OCI-LY1 (cell line): ENCODE results near the gene SLC32A1.

Experiments
- H2AFZ ChIP-seq: fragments of 200-600 bp; sonication (generic), shearing (Covaris generic); 2 replicates; pipeline ENCODE4 v1.6.0; 2014; ENCODE audit warnings: antibody characterized with exemption, mild to moderate bottlenecking, low read length
- H3F3A ChIP-seq: fragments of 200-600 bp; sonication (generic), shearing (Covaris generic); 2 replicates; pipeline ENCODE4 v1.6.0; 2014; ENCODE audit warnings: mild to moderate bottlenecking, antibody characterized with exemption, low read length, moderate library complexity; ENCODE audit not compliant: insufficient read depth
- H3K27ac ChIP-seq: fragments of 200-600 bp; sonication (generic); 2 replicates; pipeline ENCODE4 v1.5.1; 2014; ENCODE audit warnings: low read length, mixed run types, mild to moderate bottlenecking, low read depth; ENCODE audit not compliant: poor library complexity, severe bottlenecking
- H3K27me3 ChIP-seq: fragments of 200-600 bp; sonication (generic); 2 replicates; pipeline ENCODE4 v1.6.0; 2014; ENCODE audit warnings: antibody characterized with exemption, mild to moderate bottlenecking, low read length, moderate library complexity; ENCODE audit not compliant: insufficient read depth
- H3K36me3 ChIP-seq: fragments of 200-600 bp; sonication (generic); 2 replicates; pipeline ENCODE4 v1.6.1; 2014; ENCODE audit warnings: mild to moderate bottlenecking, antibody characterized with exemption, low read length, moderate library complexity, mixed read lengths; ENCODE audit not compliant: insufficient read depth
- H3K4me1 ChIP-seq: fragments of 200-600 bp; sonication (generic); 2 replicates; pipeline ENCODE4 v1.5.1; 2014; ENCODE audit warnings: mild to moderate bottlenecking, low read length, moderate library complexity; ENCODE audit not compliant: insufficient read depth, severe bottlenecking
- H3K4me2 ChIP-seq: fragments of 200-600 bp; sonication (generic), shearing (Covaris generic); 2 replicates; pipeline ENCODE4 v1.6.1; 2014; ENCODE audit warnings: low read length
- H3K4me3 ChIP-seq: fragments of 200-600 bp; sonication (generic); 2 replicates; pipeline ENCODE4 v1.5.1; 2014; ENCODE audit warnings: low read length, low read depth, mild to moderate bottlenecking, mixed read lengths; ENCODE audit not compliant: poor library complexity, severe bottlenecking
- H3K79me2 ChIP-seq: fragments of 200-600 bp; shearing (Covaris generic); 2 replicates; pipeline ENCODE4 v1.6.1; 2016; ENCODE audit warnings: mixed run types, low read length, mixed read lengths; ENCODE audit not compliant: insufficient read depth
- H3K9ac ChIP-seq: fragments of 200-600 bp; sonication (generic), shearing (Covaris generic); 2 replicates; pipeline ENCODE4 v1.6.1; 2014; ENCODE audit warnings: mild to moderate bottlenecking, low read length, mixed read lengths
- H3K9me2 ChIP-seq: fragments of 200-600 bp; sonication (generic), shearing (Covaris generic); 2 replicates; pipeline ENCODE4 v1.6.1; 2014; ENCODE audit warnings: low read depth, mild to moderate bottlenecking, low read length, mixed read lengths
- H3K9me3 ChIP-seq: fragments of 200-600 bp; shearing (Covaris generic); 2 replicates; pipeline ENCODE4 v1.6.1; 2014; ENCODE audit warnings: low read length, mixed read lengths
- H4K20me1 ChIP-seq: fragments of 200-600 bp; sonication (generic), shearing (Covaris generic); 2 replicates; pipeline ENCODE4 v1.6.0; 2016; ENCODE audit warnings: mild to moderate bottlenecking, low read length; ENCODE audit not compliant: insufficient read depth
- EZH2 ChIP-seq: fragments of 200-600 bp; sonication (generic), shearing (Covaris generic); IDR thresholded peaks from 2 replicates; pipeline ENCODE4 v1.8.0; 2017; ENCODE audit warnings: borderline replicate concordance, mixed run types, mild to moderate bottlenecking, antibody characterized with exemption, low read length, moderate library complexity, mixed read lengths
- TF ChIP-seq, protein P1 (sequence below): fragments of 200-600 bp; sonication (generic), shearing (Covaris generic); IDR thresholded peaks from 2 replicates; pipeline ENCODE4 v1.5.1; 2017; ENCODE audit warnings: mild to moderate bottlenecking, antibody characterized with exemption, low read length, moderate library complexity, mixed read lengths

Gene SLC32A1

DNA sequence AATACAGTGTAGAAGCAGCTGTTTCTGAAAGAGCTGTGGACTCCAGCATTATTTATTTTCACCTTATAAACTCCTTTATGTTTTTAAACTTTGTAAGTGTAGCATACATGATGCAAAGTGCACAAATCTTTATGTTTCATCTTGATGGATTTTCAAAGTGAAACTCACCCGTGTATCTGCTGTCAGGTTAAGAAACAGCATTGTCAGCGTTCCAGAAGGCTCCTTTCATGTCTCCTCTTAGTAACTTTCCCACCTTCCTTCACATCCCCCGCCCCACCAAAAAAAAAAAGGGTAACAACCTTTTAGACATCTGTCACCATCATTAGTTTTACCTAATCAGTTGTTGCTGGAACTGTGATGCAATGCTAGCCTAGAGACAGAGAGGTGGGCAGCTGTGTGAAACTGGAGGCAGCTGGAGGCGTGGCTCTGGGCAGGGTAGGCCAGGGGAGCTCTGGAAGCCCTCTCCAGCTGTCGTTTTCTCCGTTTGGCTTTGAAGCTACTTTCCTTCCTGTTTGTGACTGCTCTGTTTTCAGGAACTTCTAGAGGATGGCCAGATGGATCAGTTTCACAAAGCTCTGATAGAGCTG lies 31.1 kb downstream of the SLC32A1 start:
- Histone ChIP-seq H3K9me2 (no peaks in the 10 kb centered on the region), H3K36me3 (peaks cover 78% of the 10 kb centered on the region), H2AFZ (no peak overlapping the region), H3K4me1 (no peaks in the 10 kb centered on the region), H3K9me3 (no peaks in the 10 kb centered on the region), H3K4me2 (no peak overlapping the region), H3K27ac (no peak overlapping the region), H3K27me3 (no peaks in the 10 kb centered on the region), H3K79me2 (no peaks in the 10 kb centered on the region), H3K9ac (no peak overlapping the region), H3F3A (no peaks in the 10 kb centered on the region), H4K20me1 (no peaks in the 10 kb centered on the region), H3K4me3 (no peak overlapping the region)
- TF ChIP-seq EZH2, result no peak
- TF ChIP-seq, protein P1, sequence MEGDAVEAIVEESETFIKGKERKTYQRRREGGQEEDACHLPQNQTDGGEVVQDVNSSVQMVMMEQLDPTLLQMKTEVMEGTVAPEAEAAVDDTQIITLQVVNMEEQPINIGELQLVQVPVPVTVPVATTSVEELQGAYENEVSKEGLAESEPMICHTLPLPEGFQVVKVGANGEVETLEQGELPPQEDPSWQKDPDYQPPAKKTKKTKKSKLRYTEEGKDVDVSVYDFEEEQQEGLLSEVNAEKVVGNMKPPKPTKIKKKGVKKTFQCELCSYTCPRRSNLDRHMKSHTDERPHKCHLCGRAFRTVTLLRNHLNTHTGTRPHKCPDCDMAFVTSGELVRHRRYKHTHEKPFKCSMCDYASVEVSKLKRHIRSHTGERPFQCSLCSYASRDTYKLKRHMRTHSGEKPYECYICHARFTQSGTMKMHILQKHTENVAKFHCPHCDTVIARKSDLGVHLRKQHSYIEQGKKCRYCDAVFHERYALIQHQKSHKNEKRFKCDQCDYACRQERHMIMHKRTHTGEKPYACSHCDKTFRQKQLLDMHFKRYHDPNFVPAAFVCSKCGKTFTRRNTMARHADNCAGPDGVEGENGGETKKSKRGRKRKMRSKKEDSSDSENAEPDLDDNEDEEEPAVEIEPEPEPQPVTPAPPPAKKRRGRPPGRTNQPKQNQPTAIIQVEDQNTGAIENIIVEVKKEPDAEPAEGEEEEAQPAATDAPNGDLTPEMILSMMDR, result no peak

DNA sequence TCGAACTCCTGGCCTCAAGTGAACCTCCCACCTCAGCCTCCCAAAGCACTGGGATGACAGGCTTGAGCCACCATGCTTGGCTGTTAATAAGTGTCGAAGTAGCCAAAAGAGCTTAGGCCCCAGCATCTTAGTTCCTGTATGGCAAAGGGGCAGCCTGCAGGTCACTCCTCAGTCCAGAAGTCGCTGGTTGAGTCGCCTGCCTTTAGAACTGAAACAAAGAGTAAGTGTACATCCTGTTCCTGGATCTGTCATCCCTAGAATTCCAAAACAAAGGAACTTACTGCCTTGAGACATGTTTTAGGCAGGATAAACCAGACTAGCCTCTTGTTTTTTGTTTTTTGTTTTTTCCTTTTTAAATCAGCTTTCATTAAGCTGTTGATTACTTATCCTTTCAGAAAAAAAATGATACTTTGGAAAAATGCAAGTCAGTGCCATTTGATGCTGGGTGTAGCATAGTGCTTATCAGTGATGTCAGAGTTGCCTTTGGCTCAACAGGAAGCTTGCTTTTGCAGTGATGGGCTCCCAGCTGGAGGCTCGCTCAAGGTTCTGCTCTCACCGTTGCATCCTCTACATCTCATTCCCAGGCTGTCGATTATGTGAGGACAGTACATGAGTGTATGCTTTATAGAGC lies 33.0 kb downstream of the SLC32A1 start:
- H3K9me3 ChIP-seq, result no peaks in the 10 kb centered on the region
- H4K20me1 ChIP-seq, result no peaks in the 10 kb centered on the region
- TF ChIP-seq, protein P1, result no peak
- TF ChIP-seq EZH2, result no peak
- H3K4me3 ChIP-seq, result no peak overlapping the region
- H3K4me1 ChIP-seq, result no peaks in the 10 kb centered on the region
- no peak overlapping the region for H3K27ac ChIP-seq
- no peak overlapping the region for H2AFZ ChIP-seq
- no peaks in the 10 kb centered on the region for H3K79me2 ChIP-seq
- no peaks in the 10 kb centered on the region for H3F3A ChIP-seq
- H3K4me2 ChIP-seq, result no peak overlapping the region
- H3K36me3 ChIP-seq, result peaks cover 76% of the 10 kb centered on the region
- no peak overlapping the region for H3K9ac ChIP-seq
- no peaks in the 10 kb centered on the region for H3K9me2 ChIP-seq
- H3K27me3 ChIP-seq, result no peaks in the 10 kb centered on the region

DNA sequence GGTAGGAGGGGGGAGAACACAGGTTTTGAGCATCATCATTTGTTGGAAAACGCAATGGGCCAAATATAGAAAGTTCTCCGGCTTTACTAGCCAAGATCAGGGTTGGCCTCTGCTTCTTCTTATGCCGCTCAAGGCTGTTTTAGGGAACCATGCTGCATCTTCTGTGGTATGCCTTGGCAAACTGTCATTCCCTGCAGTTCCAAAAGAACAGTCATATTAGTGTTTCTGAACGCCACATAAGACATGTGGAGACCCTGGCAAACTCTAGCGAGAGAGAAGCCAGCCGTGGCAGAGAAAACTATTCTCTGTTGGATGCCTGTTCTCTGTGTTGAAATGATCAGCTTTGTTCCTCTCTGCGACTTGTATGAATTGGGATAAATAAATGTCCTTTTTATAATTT lies 34.8 kb downstream of the SLC32A1 start:
- no peak overlapping the region for H3K4me3 ChIP-seq
- H2AFZ ChIP-seq, result no peak overlapping the region
- H3F3A ChIP-seq, result no peaks in the 10 kb centered on the region
- peaks cover 79% of the 10 kb centered on the region for H3K36me3 ChIP-seq
- TF ChIP-seq EZH2, result no peak
- TF ChIP-seq, protein P1, result no peak
- no peak overlapping the region for H3K27ac ChIP-seq
- no peaks in the 10 kb centered on the region for H4K20me1 ChIP-seq
- no peak overlapping the region for H3K4me2 ChIP-seq
- no peaks in the 10 kb centered on the region for H3K4me1 ChIP-seq
- no peak overlapping the region for H3K9ac ChIP-seq
- no peaks in the 10 kb centered on the region for H3K79me2 ChIP-seq
- no peaks in the 10 kb centered on the region for H3K27me3 ChIP-seq
- H3K9me2 ChIP-seq, result no peaks in the 10 kb centered on the region
- H3K9me3 ChIP-seq, result no peaks in the 10 kb centered on the region
